Measurements from ENCODE around the gene CNOT2. TPM values are rescaled to one million over a fixed set of nuclear protein-coding genes. Genes with fewer than 3 reads are reported as not detected.
A peak's percentile ranks its signal among the peaks of the same experiment; 100 is the strongest.

CNOT2 gene
- total RNA-seq (2014; rRNA removed; shearing (Covaris generic)): 99.8 and 152 TPM in 2 replicates

- DNase-seq (ENCODE audit: low read depth): peak; percentile 90
Measured at GRCh38 chr12:70242695-70243509, at the start of gene CNOT2. CNOT2 (plus strand) TSS chr12:70243433; CDS start chr12:70278227, 34,794 bp downstream.

- DNase-seq (ENCODE audit: low read depth): no peak
Measured at GRCh38 chr12:70194076-70194475, 49.2 kb upstream of the CNOT2 start.

GRCh38 chr12:70196811-70197281 is 46.4 kb upstream of the CNOT2 start:
- no peak for DNase-seq (ENCODE audit: low read depth)

- DNase-seq (ENCODE audit: low read depth): no peak
Measured at GRCh38 chr12:70197345-70197744, 45.9 kb upstream of the CNOT2 start.

GRCh38 chr12:70213707-70214106 is 29.5 kb upstream of the CNOT2 start:
- DNase-seq (ENCODE audit: low read depth): no peak

- DNase-seq (ENCODE audit: low read depth): no peak
Measured at GRCh38 chr12:70214972-70215617, 28.1 kb upstream of the CNOT2 start.

- DNase-seq (ENCODE audit: low read depth): no peak
Measured at GRCh38 chr12:70217416-70217815, 25.8 kb upstream of the CNOT2 start.

- no peak for DNase-seq (ENCODE audit: low read depth)
Measured at GRCh38 chr12:70221626-70222025, 21.6 kb upstream of the CNOT2 start.

- DNase-seq (ENCODE audit: low read depth): no peak
Measured at GRCh38 chr12:70227911-70228310, 15.3 kb upstream of the CNOT2 start.

- DNase-seq (ENCODE audit: low read depth): no peak
Measured at GRCh38 chr12:70230934-70231606, 12.2 kb upstream of the CNOT2 start.

GRCh38 chr12:70236990-70237389 is 6.2 kb upstream of the CNOT2 start:
- no peak for DNase-seq (ENCODE audit: low read depth)

- DNase-seq (ENCODE audit: low read depth): no peak
Measured at GRCh38 chr12:70240673-70241072, 2.6 kb upstream of the CNOT2 start.

- no peak for DNase-seq (ENCODE audit: low read depth)
Measured at GRCh38 chr12:70241845-70242244, 1.4 kb upstream of the CNOT2 start.

GRCh38 chr12:70243510-70244371 is 508 bp downstream of the CNOT2 start:
- peak; percentile 53 for DNase-seq (ENCODE audit: low read depth)

- DNase-seq (ENCODE audit: low read depth): no peak
Measured at GRCh38 chr12:70244409-70244808, 1.2 kb downstream of the CNOT2 start.

- DNase-seq (ENCODE audit: low read depth): no peak
Measured at GRCh38 chr12:70245458-70245857, 2.2 kb downstream of the CNOT2 start.

- peak; percentile 29 for DNase-seq (ENCODE audit: low read depth)
Measured at GRCh38 chr12:70246580-70246979, 3.3 kb downstream of the CNOT2 start.

GRCh38 chr12:70247653-70248199 is 4.5 kb downstream of the CNOT2 start:
- DNase-seq (ENCODE audit: low read depth): no peak

- DNase-seq (ENCODE audit: low read depth): no peak
Measured at GRCh38 chr12:70248876-70249275, 5.6 kb downstream of the CNOT2 start.

GRCh38 chr12:70249903-70250302 is 6.7 kb downstream of the CNOT2 start:
- no peak for DNase-seq (ENCODE audit: low read depth)

- DNase-seq (ENCODE audit: low read depth): no peak
Measured at GRCh38 chr12:70251226-70251625, 8.0 kb downstream of the CNOT2 start.
